GOT3 (cell line): ENCODE results near the gene DHX30.
"Not testable (repeated sequence)": the region's sequence is repeated elsewhere in the genome, so short reads cannot be mapped to it uniquely, and the experiment has no call there.

Experiments used
- DNase-seq: peaks from one replicate; lab custom pipeline; 2025; ENCODE audit warnings: mixed read lengths; lab: John Stamatoyannopoulos, UW

DHX30 gene

DNA sequence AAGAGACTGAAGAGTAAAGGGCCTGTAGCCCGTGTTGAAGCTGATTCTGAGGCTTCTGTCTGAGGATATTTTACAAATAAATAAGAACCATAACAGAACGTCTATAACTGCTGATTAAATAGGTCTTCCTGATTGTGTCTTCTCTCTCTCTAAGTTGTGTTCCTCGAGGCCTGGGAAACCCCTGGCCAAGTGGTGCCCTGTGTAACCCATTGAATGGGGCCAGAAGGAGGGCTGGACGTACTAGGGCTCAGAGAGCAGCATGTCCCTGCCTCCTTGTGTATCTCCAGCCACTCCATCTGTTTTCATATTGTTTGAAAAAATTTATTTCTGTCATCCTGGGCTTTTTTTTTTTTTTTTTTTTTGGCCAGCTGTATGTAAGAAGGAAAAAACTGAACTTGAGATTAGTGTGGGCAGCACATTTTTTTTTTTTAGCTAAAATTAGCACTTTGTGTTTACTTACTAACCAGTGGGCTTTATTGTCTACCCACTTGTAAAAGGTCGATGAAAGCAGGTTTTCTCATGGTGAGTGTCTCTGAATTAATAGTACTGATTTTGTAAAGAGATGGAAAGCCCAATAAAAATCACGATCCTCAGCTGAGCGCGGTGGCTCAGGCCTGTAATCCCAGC lies 10.7 kb downstream of the DHX30 start:
- DNase-seq = no peak

DNA sequence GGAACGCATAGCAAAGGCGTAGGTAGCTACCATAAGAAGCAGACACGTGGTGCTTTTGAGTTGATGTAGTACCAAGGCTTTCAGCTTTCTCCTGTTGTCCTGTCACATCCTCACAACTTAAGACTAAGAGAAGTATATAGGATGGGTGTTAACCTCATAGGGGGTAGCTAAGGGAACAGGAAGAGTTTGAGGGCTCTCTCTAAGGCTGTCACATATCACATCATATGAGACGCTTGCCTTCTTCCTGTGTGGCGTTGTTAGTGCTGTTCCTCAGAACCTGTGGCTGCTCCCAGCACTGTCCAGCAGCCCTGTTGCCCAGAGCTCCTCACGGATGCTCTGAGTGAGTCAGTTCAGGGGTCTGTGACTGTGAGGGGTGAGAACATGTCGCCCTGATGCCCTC lies 14.7 kb downstream of the DHX30 start:
- no peak for DNase-seq

DNA sequence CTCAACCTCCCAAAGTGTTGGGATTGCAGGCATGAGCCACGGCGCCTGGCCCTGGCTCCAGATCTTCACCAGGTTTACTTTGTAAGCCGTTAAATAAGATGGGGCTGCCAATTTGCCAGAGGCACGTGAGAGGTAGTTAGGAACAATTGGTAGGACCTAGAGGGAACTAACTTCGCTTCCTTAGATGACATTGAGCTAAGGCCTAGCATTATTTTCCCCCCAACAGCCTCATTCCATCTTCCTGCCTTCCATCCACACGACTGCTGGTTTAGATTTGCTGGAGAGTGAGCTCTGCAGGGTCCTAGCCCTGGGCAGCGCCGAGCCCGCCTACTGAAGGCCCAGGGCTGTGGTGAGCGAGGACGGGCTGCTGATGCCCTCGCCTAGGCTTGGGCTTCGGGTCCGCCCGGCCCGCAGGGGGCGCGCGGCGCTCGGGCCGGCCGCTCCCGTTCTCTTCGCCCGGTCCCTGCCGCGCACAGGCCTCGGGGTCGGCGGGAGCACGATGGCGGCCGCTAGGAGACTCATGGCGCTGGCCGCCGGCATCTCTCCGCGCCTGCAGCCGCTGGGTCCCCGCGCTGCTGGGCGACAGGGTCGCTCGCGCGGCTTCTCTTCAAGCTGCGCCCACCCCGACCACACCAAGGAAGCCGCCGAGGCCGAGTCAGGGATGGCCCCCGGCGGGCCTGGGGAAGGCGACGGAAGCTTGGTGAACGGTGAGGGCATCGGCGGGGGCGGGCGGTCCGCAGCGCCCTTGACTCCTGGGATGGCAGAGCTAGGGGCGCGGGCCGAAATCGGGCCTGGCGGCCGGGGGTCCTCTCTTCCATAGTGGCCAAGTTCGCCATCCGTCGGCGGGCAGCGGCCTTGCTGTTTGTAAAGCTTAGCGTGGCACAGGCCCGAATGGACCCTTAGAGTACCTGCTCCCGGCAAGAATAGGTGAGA lies 21.9 kb downstream of the DHX30 start:
- peak; percentile 64 for DNase-seq

DNA sequence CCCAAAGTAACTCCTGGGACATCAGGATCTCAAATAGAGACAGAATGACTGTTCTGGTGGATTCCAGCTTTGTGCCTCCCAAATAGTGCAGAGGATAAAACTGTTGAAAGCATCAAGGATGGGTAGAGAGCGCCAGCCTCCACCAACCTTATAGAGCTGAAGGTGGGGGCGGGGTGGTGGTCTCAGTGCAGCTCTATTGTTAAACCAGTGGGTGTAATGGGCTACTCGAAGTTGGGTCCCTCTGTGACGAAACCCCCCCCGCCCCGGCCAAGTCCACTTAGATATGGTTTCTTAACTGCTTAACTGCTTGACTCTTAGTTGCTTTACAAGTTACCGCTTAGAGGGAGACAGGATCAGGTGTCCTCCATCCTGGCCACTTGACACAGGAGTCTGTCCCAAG lies 22.7 kb downstream of the DHX30 start:
- DNase-seq = no peak

DNA sequence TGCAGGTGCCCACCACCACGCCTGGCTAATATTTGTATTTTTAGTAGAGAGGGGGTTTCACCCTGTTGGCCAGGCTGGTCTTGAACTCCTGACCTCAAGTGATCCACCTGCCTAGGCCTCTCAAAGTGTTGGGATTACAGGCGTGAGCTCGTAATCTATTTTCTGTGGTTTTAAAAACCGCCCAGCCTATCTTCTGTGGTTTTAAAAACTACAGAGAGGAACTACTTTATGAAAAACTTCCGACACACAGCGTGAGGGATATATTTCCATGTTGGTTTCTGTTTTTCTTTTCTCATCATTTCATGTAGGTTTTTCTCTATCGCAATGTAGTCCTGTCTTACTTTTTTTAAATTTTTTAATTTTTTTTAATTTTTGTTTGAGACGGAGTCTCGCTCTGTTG lies 26.5 kb downstream of the DHX30 start:
- not testable (repeated sequence) for DNase-seq

DNA sequence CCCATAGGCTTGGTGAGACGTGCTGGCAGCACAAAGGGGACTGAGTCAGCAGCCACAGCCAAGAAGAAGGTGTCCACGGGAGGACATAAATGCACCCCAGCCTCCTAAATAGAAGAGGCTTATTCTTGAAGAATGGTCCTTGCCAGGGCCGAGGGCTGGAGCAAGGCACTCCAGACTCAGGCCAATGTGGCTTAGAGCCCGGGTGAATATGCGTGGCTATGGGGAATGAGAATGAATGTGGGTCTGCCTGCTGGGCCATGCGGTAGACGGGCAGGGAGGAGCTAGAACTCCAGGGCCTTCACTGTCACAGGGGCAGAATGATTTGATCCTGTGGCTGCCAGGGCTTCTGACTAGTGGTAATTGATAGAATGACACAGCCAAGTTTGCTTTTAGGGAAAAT lies 34.0 kb downstream of the DHX30 start:
- DNase-seq = no peak

DNA sequence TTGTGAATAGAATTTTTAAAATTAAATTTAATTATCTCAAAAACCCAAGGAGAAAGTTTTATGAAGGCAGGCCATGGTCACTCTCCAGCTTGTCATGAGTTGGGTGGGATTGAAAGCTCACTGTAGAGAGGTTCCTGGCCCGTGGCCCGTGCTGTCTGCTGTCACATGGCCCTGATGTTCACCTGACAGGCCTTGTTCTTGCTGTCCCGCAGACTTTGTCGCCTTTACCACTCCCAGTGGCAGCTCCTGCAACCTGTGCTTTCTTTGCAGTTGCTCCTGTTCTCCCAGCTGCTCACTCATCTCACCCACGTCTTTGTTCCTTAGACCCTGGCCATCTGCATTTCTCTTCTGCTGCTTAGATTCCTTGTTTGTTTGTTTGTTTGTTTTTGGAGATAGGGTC lies 35.6 kb downstream of the DHX30 start:
- no peak for DNase-seq

DNA sequence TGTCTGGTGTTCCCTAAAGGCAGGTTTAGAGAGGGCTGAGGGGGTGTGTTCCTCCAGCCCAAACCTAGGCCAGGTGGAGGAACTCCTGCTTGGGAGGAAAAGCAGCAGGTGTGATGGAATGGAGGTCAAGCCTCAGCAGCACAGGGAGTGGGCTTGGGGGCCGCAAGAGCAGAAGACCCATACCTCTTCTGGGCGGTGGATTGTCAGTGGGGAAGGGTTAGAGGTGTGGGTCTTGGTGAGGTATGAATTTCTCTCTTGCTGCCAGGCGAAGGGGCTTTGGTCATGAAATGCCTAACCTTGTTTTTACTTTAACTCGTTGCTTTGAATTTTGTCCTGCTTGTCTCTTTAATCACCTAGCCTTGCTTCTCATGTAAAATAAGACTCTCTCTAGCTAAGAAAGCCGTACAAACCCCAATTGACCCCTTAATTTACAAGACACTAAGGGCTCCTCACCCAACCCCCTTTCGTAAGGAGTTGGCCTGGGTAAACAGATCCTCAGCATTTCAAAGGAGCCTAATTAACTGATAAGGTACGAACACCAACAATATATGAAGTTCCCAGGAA lies 38.9 kb downstream of the DHX30 start:
- no peak for DNase-seq

DNA sequence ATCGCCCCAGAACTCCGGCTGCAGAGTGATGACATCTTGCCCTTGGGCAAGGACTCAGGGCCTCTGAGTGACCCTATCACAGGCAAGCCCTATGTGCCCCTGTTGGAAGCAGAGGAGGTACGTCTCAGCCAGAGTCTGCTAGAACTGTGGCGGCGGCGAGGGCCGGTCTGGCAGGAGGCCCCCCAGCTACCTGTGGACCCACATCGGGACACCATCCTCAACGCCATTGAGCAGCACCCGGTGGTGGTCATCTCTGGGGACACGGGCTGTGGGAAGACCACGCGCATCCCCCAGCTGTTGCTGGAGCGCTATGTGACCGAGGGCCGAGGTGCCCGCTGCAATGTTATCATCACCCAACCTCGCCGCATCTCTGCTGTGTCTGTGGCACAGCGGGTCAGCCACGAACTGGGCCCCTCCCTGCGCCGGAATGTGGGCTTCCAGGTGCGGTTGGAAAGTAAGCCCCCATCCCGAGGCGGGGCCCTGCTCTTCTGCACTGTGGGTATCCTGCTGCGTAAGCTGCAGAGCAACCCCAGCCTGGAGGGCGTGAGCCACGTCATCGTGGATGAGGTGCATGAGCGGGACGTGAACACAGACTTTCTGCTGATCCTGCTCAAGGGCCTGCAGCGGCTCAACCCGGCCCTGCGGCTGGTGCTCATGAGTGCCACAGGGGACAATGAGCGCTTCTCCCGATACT lies 43.4 kb downstream of the DHX30 start:
- DNase-seq = no peak

DNA sequence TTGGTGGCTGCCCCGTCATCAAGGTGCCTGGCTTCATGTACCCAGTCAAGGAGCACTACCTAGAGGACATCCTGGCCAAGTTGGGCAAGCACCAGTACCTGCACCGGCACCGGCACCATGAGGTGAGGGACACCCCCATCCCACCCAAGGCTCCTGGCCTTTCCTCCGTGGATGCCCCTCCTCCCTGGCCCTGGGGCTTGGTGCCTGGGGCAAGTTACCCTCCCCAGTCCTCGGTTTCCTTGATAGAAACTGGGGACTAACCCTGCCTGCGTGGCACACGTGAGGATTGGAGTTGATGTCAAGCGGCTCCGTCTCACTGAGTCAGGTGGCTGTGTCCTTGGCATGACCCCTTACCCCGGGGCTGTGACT lies 43.9 kb downstream of the DHX30 start:
- no peak for DNase-seq

DNA sequence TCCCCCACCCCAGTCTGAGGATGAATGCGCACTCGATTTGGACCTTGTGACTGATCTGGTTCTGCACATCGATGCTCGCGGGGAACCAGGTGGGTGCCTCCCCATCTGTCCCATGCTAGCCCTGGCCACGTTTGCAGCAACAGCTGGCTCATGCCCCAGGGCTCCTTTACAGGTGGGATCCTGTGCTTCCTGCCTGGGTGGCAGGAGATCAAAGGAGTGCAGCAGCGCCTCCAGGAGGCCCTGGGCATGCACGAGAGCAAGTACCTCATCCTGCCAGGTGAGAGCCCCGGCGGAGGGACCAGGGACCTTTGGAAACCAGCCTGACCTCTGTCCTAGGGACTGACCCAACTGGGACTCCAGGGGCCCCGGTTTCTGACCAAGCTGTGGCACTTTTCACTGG lies 44.3 kb downstream of the DHX30 start:
- DNase-seq = no peak

DNA sequence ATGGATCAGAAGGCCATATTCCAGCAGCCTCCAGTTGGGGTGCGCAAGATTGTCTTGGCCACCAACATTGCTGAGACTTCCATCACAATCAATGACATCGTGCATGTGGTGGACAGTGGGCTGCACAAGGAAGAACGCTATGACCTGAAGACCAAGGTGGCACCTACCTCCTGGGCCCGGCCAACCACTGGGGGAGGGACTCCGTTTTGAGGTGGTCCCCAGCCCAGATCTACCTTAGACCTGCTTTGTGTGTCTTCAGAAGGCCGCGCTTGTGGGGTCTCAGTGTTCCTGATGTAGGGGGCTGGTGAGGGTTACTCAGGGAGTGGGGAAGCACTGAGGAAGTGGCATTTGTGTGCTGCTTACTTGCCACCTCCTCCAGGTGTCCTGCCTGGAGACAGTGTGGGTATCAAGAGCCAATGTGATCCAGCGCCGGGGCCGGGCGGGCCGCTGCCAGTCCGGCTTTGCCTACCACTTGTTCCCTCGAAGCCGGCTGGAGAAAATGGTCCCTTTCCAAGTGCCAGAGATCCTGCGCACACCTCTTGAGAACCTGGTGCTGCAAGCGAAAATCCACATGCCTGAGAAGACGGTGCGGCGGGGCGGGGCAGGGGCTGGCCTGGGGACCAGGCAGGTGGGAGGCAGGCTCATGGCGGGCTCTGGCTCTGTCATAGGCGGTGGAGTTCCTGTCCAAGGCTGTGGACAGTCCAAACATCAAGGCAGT lies 45.0 kb downstream of the DHX30 start:
- no peak for DNase-seq

DNA sequence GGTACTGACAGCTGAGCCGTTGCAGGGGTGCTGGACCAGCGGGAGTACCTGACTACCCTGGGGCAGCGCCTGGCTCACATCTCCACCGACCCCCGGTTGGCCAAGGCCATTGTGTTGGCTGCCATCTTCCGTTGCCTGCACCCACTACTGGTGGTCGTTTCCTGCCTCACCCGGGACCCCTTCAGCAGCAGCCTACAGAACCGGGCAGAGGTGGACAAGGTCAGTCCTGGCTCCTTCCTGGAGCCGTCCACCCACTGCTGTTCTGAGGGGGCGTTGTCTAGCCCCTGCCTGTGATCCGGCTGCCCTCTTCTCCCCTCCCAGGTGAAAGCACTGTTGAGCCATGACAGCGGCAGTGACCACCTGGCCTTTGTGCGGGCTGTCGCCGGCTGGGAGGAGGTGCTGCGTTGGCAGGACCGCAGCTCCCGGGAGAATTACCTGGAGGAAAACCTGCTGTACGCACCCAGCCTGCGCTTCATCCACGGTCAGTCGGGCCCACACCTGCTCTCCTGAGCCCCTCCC lies 45.7 kb downstream of the DHX30 start:
- no peak for DNase-seq

DNA sequence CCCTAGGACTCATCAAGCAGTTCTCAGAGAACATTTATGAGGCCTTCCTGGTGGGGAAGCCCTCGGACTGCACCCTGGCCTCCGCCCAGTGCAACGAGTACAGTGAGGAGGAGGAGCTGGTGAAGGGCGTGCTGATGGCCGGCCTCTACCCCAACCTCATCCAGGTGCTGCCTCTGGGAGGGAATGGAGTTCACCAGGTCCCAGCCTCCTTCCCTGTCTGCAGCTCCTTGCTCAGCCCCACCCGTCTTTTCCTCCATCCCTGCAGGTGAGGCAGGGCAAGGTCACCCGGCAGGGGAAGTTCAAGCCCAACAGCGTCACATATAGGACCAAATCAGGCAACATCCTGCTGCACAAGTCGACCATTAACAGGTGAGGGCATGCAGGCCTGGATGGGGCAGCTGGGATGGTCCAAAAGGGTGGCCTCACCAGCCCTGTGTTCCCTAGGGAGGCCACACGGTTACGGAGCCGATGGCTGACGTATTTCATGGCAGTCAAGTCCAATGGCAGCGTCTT lies 46.3 kb downstream of the DHX30 start:
- no peak for DNase-seq

DNA sequence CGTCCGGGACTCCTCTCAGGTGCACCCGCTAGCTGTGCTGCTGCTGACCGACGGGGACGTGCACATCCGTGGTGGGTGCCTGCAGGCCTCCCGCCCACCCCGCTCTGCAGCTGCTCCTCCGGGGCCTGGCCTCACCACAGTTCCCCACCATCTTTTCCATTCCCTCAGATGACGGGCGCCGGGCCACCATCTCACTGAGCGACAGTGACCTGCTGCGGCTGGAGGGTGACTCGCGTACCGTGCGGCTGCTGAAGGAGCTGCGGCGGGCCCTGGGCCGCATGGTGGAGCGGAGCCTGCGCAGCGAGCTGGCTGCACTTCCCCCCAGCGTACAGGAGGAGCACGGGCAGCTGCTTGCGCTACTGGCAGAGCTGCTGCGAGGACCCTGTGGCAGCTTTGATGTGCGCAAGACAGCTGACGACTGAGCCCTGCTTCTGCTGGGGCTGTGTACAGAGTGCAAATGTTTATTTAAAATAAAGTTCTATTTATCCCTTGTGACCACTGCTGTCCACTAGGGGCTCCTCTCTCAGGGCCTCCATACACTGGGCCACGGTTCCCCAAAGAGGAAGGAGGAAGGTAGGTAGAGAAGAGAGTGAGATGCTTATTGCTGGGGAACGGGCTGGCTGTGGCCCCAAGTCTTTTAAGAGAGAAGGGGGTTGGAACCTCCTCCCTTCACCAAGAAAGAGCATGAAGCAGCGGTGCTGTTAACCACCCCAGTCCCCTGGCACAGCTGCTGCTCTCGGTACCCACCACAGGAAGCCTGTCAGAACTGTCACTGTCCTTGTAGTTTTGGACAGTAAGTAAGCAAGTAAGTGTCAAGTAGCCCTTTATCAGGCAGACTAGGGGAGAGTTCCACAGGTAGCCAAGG lies 47.0 kb downstream of the DHX30 start:
- no peak for DNase-seq

DNA sequence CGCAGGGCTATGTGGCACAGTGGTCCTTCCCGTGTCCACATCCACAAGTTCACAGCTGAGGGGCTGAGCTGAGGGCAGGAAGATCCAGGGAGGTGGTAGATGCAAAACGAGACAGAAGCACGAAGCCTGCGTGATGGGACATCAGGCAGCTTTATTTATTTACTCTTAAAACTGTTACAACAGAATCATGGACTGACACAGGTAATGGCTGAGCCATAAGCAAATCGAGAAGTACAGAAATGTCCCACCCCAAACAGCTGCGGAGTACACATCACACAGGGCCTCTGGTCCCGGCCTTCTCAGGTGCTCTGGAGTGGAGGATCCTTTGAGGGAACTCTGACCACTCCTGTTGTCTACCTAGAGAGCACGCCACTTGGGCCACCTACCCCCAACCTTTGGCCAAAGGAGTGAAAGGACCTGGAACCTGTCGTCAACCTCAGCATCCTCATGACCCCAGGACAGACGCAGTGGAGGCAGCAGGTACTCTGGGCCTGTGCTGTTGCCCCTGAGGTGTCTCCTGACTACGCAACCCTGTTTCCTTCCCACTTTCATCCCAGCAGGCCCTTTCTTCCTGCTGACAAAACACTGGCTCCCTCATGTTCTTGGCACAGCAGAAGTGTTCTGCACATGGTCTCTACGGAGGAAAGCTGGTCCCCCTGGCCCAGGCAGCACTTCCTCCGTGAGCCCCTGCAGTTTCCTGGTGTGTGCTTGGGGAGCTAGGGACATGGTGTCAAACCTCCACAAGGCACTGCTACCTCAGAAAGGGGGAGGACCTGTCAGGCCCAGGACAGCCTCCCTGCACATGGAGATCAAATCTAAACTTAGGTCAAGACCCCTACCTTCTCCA lies 47.8 kb downstream of the DHX30 start:
- no peak for DNase-seq

DNA sequence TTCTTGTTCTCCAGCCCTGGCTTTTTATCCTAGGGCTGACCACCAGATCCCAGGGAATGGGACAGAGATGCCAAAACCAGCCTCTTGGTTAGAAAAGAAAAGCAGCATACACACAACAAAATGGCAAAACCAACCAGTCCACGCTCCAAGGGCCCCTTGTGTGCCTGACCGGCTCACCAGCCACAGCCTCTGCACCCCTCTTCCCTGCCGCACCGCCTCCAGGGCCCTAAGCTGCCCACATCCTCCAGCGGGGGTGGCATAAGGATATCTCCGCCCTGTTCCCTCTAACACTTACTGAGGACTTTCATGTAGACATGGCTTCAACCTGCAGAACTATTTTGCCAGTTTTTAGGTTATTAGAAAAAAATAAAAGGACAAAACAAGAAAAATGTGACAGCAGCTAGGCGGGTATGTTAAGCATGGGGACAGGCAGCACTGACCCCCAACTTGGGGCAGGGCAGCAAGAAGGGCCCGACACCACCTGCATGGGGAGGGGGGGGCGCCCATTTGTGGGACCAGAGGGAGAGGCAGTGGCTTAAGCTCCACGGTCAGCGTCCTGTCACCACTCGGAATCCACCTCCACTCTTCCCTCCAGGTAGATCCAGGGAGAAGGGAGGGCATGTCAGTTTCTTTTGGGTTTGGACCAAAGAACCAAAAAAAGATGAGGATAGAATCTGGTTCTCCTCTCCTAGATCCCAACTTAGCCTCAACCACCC lies 49.1 kb downstream of the DHX30 start:
- DNase-seq = no peak

DNA sequence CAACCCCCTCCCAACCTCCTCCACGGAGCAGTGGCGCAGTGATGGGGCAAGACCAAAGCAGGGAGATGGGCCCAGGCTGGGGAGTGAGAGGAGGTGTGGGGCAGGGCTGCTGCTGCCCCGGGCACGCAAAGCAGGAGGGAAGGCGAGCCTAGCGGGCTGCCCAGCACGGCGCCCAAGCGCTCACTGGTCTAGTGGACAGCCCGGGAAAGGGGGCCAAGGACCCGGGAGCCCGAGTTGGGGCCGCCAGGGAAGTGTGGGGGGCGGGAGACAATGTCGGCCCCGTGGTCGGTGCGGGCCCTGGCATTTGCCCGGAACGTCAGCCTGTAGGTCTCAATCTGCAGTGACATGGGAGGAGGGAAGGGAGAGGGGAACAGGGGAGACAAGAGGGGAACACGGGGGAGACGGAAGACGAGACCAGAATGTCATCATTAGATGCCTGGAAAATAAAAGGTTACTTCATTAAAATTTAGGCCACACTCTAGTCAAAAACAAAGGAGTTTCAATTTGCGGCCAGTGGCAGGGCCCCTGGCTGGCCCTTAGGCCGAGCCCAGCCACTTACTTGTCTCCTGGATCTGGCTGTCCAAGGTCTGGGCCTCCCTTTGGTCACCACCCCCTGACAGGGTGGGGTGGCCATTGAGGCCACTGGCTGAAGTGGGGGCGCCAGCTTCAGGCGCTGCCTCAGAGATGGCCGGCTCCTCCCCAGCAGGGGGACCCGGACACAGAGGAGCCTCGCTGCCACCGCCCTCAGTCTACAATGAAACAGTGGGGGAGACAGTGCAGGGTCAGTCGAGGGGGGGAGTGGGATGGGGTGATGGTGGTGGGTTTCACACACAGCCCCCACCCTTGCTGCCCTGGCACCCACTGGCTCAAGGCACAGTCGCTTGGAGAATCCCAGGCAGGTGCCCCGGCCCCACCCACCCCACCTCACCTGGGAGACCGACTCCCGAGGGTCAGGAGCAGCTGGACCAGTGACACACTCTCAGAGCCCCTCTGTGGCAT lies 50.0 kb downstream of the DHX30 start:
- DNase-seq = no peak
